PFSK-1 (cell line): ENCODE data around the gene SLC4A8.

Experiments
- FOXP2 ChIP-seq: optimal IDR thresholded peaks from 2 replicates; pipeline ENCODE3; 2011; ENCODE audit warnings: borderline replicate concordance, control low read depth, inconsistent platforms; ENCODE audit not compliant: insufficient read depth; ENCODE audit errors: extremely low read length, extremely low read depth
- POLR2AphosphoS5 ChIP-seq: IDR thresholded peaks from 2 replicates; pipeline ENCODE4 v1.6.1; 2012; ENCODE audit warnings: low read depth, mild to moderate bottlenecking, control low read depth, low read length, moderate library complexity
- REST ChIP-seq, 2 experiments: IDR thresholded peaks; 2 replicates each; pipeline versions ENCODE4 v1.6.1 to v1.8.0; 2011 to 2012; ENCODE audit warnings: low read depth in 2 of 2, low read length in 2 of 2, control low read depth in 1 of 2, inconsistent platforms in 1 of 2, mild to moderate bottlenecking in 1 of 2, moderate library complexity in 1 of 2; ENCODE audit not compliant: insufficient read depth in 1 of 2
- SIN3A ChIP-seq: IDR thresholded peaks from 2 replicates; pipeline ENCODE4 v1.6.1; 2012; ENCODE audit warnings: mild to moderate bottlenecking, low read length, moderate library complexity, borderline replicate concordance; ENCODE audit not compliant: insufficient read depth
- TAF1 ChIP-seq: IDR thresholded peaks from 2 replicates; pipeline ENCODE4 v1.6.1; 2012; ENCODE audit warnings: low read length, control low read depth, borderline replicate concordance; ENCODE audit not compliant: insufficient read depth

SLC4A8 gene

GRCh38 chr12:51430196-51430895 is 5.7 kb downstream of the SLC4A8 start:
- TF ChIP-seq FOXP2 (no peak), POLR2AphosphoS5 (no peak), SIN3A (no peak), REST (IDR thresholded peaks at IDR 0.05; ENCODE audit: insufficient read depth in 1 of 2, low read depth in 2 of 2, low read length in 2 of 2) (no peak), TAF1 (no peak)

GRCh38 chr12:51432921-51433320 is 8.3 kb downstream of the SLC4A8 start:
- no peak for TF ChIP-seq TAF1
- no peak for TF ChIP-seq FOXP2
- no peak for TF ChIP-seq SIN3A
- TF ChIP-seq POLR2AphosphoS5, result no peak
- no peak for TF ChIP-seq REST (IDR thresholded peaks at IDR 0.05; ENCODE audit: insufficient read depth in 1 of 2, low read depth in 2 of 2, low read length in 2 of 2)

- TF ChIP-seq TAF1 (peak; percentile 19; the same call in 1 of the 2 replicates), REST (IDR thresholded peaks at IDR 0.05; ENCODE audit: insufficient read depth in 1 of 2, low read depth in 2 of 2, low read length in 2 of 2) (no peak)
These were observed 9.7 kb downstream of the SLC4A8 start for GRCh38 chr12:51434305-51434704.

GRCh38 chr12:51437431-51437830 is 12.8 kb downstream of the SLC4A8 start:
- TF ChIP-seq SIN3A, result no peak
- no peak for TF ChIP-seq REST (IDR thresholded peaks at IDR 0.05; ENCODE audit: insufficient read depth in 1 of 2, low read depth in 2 of 2, low read length in 2 of 2)
- no peak for TF ChIP-seq FOXP2

- TF ChIP-seq POLR2AphosphoS5, result no peak
- TF ChIP-seq REST (IDR thresholded peaks at IDR 0.05; ENCODE audit: insufficient read depth in 1 of 2, low read depth in 2 of 2, low read length in 2 of 2), result no peak
- TF ChIP-seq SIN3A, result no peak
- no peak for TF ChIP-seq FOXP2
- no peak for TF ChIP-seq TAF1
These were observed 14.7 kb downstream of the SLC4A8 start for GRCh38 chr12:51439330-51439729.
